22Rv1 (cell line): ENCODE results near the gene DAO.

Source experiments
- H3K27ac ChIP-seq: fragments of 450-650 bp; 2 replicates; pipeline ENCODE4 v1.5.1; 2017
- CTCF ChIP-seq: fragments of 450-650 bp; IDR thresholded peaks from 2 replicates; pipeline ENCODE4 v1.5.1; 2017; ENCODE audit warnings: mild to moderate bottlenecking
- ZFX ChIP-seq: fragments of 450-650 bp; IDR thresholded peaks from 2 replicates; pipeline ENCODE4 v1.6.1; 2017; ENCODE audit warnings: antibody characterized with exemption, borderline replicate concordance

The DAO gene

GRCh38 chr12:108930155-108930554 is 50.3 kb downstream of the DAO start:
- no peak overlapping the region for H3K27ac ChIP-seq
- TF ChIP-seq CTCF (no peak), ZFX (no peak)

GRCh38 chr12:108930756-108931155 is 50.9 kb downstream of the DAO start:
- no peak for TF ChIP-seq CTCF
- no peak for TF ChIP-seq ZFX
- no peak overlapping the region for H3K27ac ChIP-seq

- TF ChIP-seq ZFX (no peak), CTCF (no peak)
- no peak overlapping the region for H3K27ac ChIP-seq
These were observed 54.1 kb downstream of the DAO start for GRCh38 chr12:108933949-108934348.

- no peak for TF ChIP-seq ZFX
- H3K27ac ChIP-seq: no peak overlapping the region
These were observed 55.4 kb downstream of the DAO start for GRCh38 chr12:108935159-108935763.

GRCh38 chr12:108938247-108938924 is 58.5 kb downstream of the DAO start:
- H3K27ac ChIP-seq: no peak overlapping the region
- TF ChIP-seq CTCF (no peak), ZFX (no peak)

- TF ChIP-seq ZFX (no peak), CTCF (no peak)
- H3K27ac ChIP-seq: no peak overlapping the region
These were observed 59.7 kb downstream of the DAO start for GRCh38 chr12:108939594-108939993.

GRCh38 chr12:108940138-108940537 is 60.2 kb downstream of the DAO start:
- TF ChIP-seq CTCF: no peak
- TF ChIP-seq ZFX: no peak
- H3K27ac ChIP-seq: no peak overlapping the region
